HepG2 (cell line): ENCODE measurements around the gene SOCS7. TPM values are rescaled to one million over a fixed set of nuclear protein-coding genes. Genes with fewer than 3 reads are reported as not detected.

Experiments used
- ATAC-seq: fragments of 200-7000 bp; cut with Tn5 transposase; 3 replicates; pipeline ENCODE4 v1.9.1; 2020; ENCODE audit warnings: mild to moderate bottlenecking, moderate library complexity
- BruUV-seq: library from RNA; stranded (reverse); fragments of 400-500 nt; replicated peaks from 2 replicates; lab custom pipeline; 2021; lab: Mats Ljungman, UMichigan
- CTCF ChIA-PET: fragments of 300-600 bp; formaldehyde crosslinking; extraction: SDS; loops from one replicate; lab custom pipeline; 2021; ENCODE audit warnings: low total read pairs, inconsistent platforms, low intra/inter-chr PET ratio; lab: Yijun Ruan, JAX
- POLR2A ChIA-PET: fragments of 350-600 bp; sonication (Branson Sonifier 250); formaldehyde crosslinking; loops from one replicate; lab custom pipeline; 2020; ENCODE audit warnings: antibody characterized with exemption, inconsistent platforms; lab: Yijun Ruan, JAX
- DNase-seq: peaks from one replicate; pipeline ENCODE4 v3.0.0-alpha.2; 2015; ENCODE audit warnings: low spot score
- FAIRE-seq: peaks from 3 replicates; lab custom pipeline; 2011; peaks lifted over from hg19 to GRCh38; lab: Jason Lieb, UNC
- H2AFZ ChIP-seq: one replicate; pipeline ENCODE4 v1.6.1; 2011; ENCODE audit warnings: low read length, inconsistent platforms
- H3K27ac ChIP-seq: fragments of 300-600 bp; 3 replicates; pipeline ENCODE4 v1.8.0; 2011; ENCODE audit warnings: mixed run types, mild to moderate bottlenecking, mixed read lengths, low read length, inconsistent platforms; ENCODE audit not compliant: insufficient read depth; ENCODE audit errors: extremely low read length
- H3K27me3 ChIP-seq, 2 experiments: fragments of 200-600 bp in 1 of 2; 2 replicates in 1 of 2; 3 replicates in 1 of 2; pipeline versions ENCODE4 v1.6.0 to v1.8.0; 2011; ENCODE audit warnings: low read length in 2 of 2, mild to moderate bottlenecking in 2 of 2, moderate library complexity in 2 of 2, inconsistent platforms in 1 of 2; ENCODE audit not compliant: insufficient read depth in 2 of 2, control insufficient read depth in 1 of 2
- H3K36me3 ChIP-seq, 2 experiments: fragments of 200-600 bp in 1 of 2; replicated peaks in 1 of 2; 2 replicates in 1 of 2; 3 replicates in 1 of 2; pipeline versions ENCODE4 v1.5.1 to v1.8.0; 2011; ENCODE audit warnings: low read length in 2 of 2, inconsistent platforms in 1 of 2; ENCODE audit not compliant: insufficient read depth in 2 of 2, control insufficient read depth in 1 of 2
- H3K4me1 ChIP-seq: 2 replicates; pipeline ENCODE4 v1.5.1; 2012; ENCODE audit warnings: low read length, inconsistent platforms; ENCODE audit not compliant: insufficient read depth
- H3K4me2 ChIP-seq: 2 replicates; pipeline ENCODE4 v1.6.0; 2011; ENCODE audit warnings: low read depth, low read length, inconsistent platforms
- H3K4me3 ChIP-seq, 3 experiments: fragments of 200-600 bp in 1 of 3; sonication (generic), shearing (Covaris generic) in 1 of 3; replicated peaks in 1 of 3; 2 replicates each; pipeline ENCODE4 v1.5.1; 2011 to 2016; ENCODE audit warnings: low read length in 3 of 3, inconsistent platforms in 2 of 3, low read depth in 2 of 3, mild to moderate bottlenecking in 2 of 3, control low read depth in 1 of 3, mixed read lengths in 1 of 3; ENCODE audit not compliant: insufficient read depth in 1 of 3
- H3K79me2 ChIP-seq: one replicate; pipeline ENCODE4 v1.6.1; 2011; ENCODE audit warnings: low read length, inconsistent platforms; ENCODE audit not compliant: insufficient read depth
- H3K9ac ChIP-seq: 2 replicates; pipeline ENCODE4 v1.6.0; 2011; ENCODE audit warnings: mild to moderate bottlenecking, low read depth, low read length, inconsistent platforms; ENCODE audit not compliant: insufficient read depth
- H3K9me3 ChIP-seq: 2 replicates; pipeline ENCODE4 v1.5.1; 2012; ENCODE audit warnings: mild to moderate bottlenecking, low read length
- H4K20me1 ChIP-seq: 2 replicates; pipeline ENCODE4 v1.6.0; 2011; ENCODE audit warnings: inconsistent platforms, mild to moderate bottlenecking, low read length, moderate library complexity; ENCODE audit not compliant: insufficient read depth
- ESRRA ChIP-seq: sonication (generic); formaldehyde crosslinking; IDR thresholded peaks from 2 replicates; pipeline ENCODE4 v1.5.1; 2020; ENCODE audit warnings: mild to moderate bottlenecking, low read depth, missing genetic modification reagents
- ISL2 ChIP-seq: sonication (generic); formaldehyde crosslinking; IDR thresholded peaks from 2 replicates; pipeline ENCODE4 v1.5.0; 2020; ENCODE audit warnings: missing genetic modification reagents
- KMT2A ChIP-seq: sonication (generic); formaldehyde crosslinking; IDR thresholded peaks from 2 replicates; pipeline ENCODE4 v1.4.0; 2020; ENCODE audit warnings: missing genetic modification reagents
- NR2F1 ChIP-seq, 2 experiments: fragments of 450-650 bp in 1 of 2; formaldehyde crosslinking in 1 of 2; IDR thresholded peaks; 2 replicates each; pipeline versions ENCODE4 v1.5.0 to v1.6.1; 2016 to 2020; ENCODE audit warnings: mild to moderate bottlenecking in 1 of 2, missing compliant biosample characterization in 1 of 2, missing genetic modification reagents in 1 of 2, moderate library complexity in 1 of 2
- PHF20 ChIP-seq: sonication (generic); formaldehyde crosslinking; IDR thresholded peaks from 2 replicates; pipeline ENCODE4 v1.5.0; 2020; ENCODE audit warnings: mild to moderate bottlenecking, missing genetic modification reagents
- PPARG ChIP-seq: conservative IDR thresholded peaks from 2 replicates; pipeline ENCODE4 v1.6.1; 2016; ENCODE audit warnings: missing biosample characterization, missing genetic modification reagents
- RARA ChIP-seq: IDR thresholded peaks from 2 replicates; pipeline ENCODE4 v1.6.1; 2016; ENCODE audit warnings: missing genetic modification reagents, missing compliant biosample characterization
- SNAI1 ChIP-seq: sonication (generic); formaldehyde crosslinking; IDR thresholded peaks from 2 replicates; pipeline ENCODE4 v1.5.0; 2020; ENCODE audit warnings: mild to moderate bottlenecking, missing genetic modification reagents, borderline replicate concordance
- SSRP1 ChIP-seq: IDR thresholded peaks from 2 replicates; pipeline ENCODE4 v1.6.1; 2016; ENCODE audit warnings: control low read depth
- ZNF136 ChIP-seq: sonication (generic); formaldehyde crosslinking; IDR thresholded peaks from 2 replicates; pipeline ENCODE4 v1.8.1; 2022; ENCODE audit warnings: low read depth, mild to moderate bottlenecking, moderate library complexity, missing genetic modification reagents
- ZNF891 ChIP-seq: sonication (generic); formaldehyde crosslinking; IDR thresholded peaks from 2 replicates; pipeline ENCODE4 v1.5.0; 2020; ENCODE audit warnings: mild to moderate bottlenecking, missing genetic modification reagents
- WGBS: methylation state at CpG from one replicate; pipeline ENCODE4 v1.1.6; 2017; ENCODE audit warnings: low lambda C conversion rate; 5-methylcytosine and 5-hydroxymethylcytosine counted together
- in situ Hi-C: cut with HindIII; loops from 2 replicates; pipeline ENCODE4 v1.10.0; 2017; ENCODE audit warnings: low pct_unique_long_range_greater_than_20kb; ENCODE audit not compliant: extremely low pct_ligation_motif_present
- intact Hi-C: fragments of 100-400 bp; cut with micrococcal nuclease; formaldehyde crosslinking; loops from one replicate; pipeline ENCODE4 v1.10.0; 2022; ENCODE audit not compliant: unreplicated experiment
- polyA plus RNA-seq, 8 experiments: library from polyadenylated mRNA; depleted of rRNA in 3 of 8; stranded (reverse) in 7 of 8; unstranded in 1 of 8; fragments of >200 nt; fragmentation: Illumina TruSeq in 4 of 8; extraction: Trizol in 4 of 8; gene quantifications; 2 replicates each; pipeline versions ENCODE4 v1.2.1 to v1.2.3, GENCODE V29; 2011 to 2016; ENCODE audit warnings: low read depth in 4 of 8, missing spikeins in 1 of 8, mixed read lengths in 1 of 8; ENCODE audit not compliant: insufficient read depth in 1 of 8
- total RNA-seq, 5 experiments: library from RNA; depleted of rRNA; stranded (reverse); fragments of >200 nt; fragmentation: Illumina TruSeq; extraction: Trizol; gene quantifications; 2 replicates each; pipeline ENCODE4 v1.2.3, GENCODE V29; 2016; ENCODE audit warnings: low read depth in 1 of 5
- TF ChIP-seq, protein P1 (sequence below), 2 experiments: sonication (generic) in 1 of 2; formaldehyde crosslinking in 1 of 2; IDR thresholded peaks; 2 replicates each; pipeline versions ENCODE4 v1.5.1 to v1.6.1; 2011 to 2020; ENCODE audit warnings: borderline replicate concordance in 1 of 2, low read depth in 1 of 2, low read length in 1 of 2, mild to moderate bottlenecking in 1 of 2, missing genetic modification reagents in 1 of 2, moderate library complexity in 1 of 2

The SOCS7 gene
- total and polyA plus RNA-seq, 2 of the 13 experiments (the other 11 are each of a cell fraction or from before 2014, with no cell fraction given), result 19.2 to 24.2 TPM

DNA sequence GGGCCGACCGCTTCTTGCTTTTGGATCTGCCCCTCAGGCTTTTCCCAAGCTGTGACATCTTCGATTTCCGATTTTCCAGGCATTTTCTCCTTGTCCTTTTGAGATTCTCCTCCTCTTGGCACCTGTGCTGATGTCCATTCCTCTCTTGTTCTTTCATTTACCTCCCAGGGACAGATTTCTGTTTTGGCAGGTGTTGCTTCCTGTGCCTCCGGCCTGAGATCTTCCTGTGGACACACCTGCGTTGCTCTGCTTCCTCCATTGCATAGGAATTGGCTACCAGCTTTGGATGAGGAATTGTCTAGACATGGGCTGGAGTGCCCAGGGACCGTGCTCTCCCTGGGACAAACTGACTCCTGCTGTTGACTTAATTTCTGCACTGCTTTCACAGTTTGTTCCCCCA is 23.0 kb upstream of the SOCS7 start:
- Histone ChIP-seq H3K36me3 (peaks cover 3 to 4% of the 10 kb centered on the region in 2 experiments; a peak in 3 of 5 replicates), H3K9ac (no peak overlapping the region), H3K27me3 (peaks cover 23 to 52% of the 10 kb centered on the region in 2 experiments), H3K4me2 (no peak overlapping the region), H3K4me3 (no peak overlapping the region), H3K27ac (no peak overlapping the region), H3K9me3 (no peaks in the 10 kb centered on the region), H3K4me1 (peaks cover 15% of the 10 kb centered on the region), H3K79me2 (no peaks in the 10 kb centered on the region), H2AFZ (no peak overlapping the region), H4K20me1 (no peaks in the 10 kb centered on the region)
- no peak for TF ChIP-seq RARA (CRISPR knock-in tag)
- TF ChIP-seq SNAI1 (CRISPR knock-in tag), result no peak
- TF ChIP-seq ISL2 (CRISPR knock-in tag), result no peak
- no peak for TF ChIP-seq KMT2A (CRISPR knock-in tag)
- no peak for TF ChIP-seq SSRP1 (CRISPR knock-in tag)
- no peak for TF ChIP-seq PPARG
- no peak for TF ChIP-seq NR2F1 (CRISPR knock-in tag; IDR thresholded peaks at IDR 0.05)
- no peak for TF ChIP-seq ESRRA (CRISPR knock-in tag)
- TF ChIP-seq, protein P1, sequence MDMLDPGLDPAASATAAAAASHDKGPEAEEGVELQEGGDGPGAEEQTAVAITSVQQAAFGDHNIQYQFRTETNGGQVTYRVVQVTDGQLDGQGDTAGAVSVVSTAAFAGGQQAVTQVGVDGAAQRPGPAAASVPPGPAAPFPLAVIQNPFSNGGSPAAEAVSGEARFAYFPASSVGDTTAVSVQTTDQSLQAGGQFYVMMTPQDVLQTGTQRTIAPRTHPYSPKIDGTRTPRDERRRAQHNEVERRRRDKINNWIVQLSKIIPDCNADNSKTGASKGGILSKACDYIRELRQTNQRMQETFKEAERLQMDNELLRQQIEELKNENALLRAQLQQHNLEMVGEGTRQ (IDR thresholded peaks at IDR 0.05; ENCODE audit: low read depth, low read length), result no peak
- TF ChIP-seq, protein P1 (CRISPR knock-in tag; IDR thresholded peaks at IDR 0.05; ENCODE audit: borderline replicate concordance), result no peak
- no peak for TF ChIP-seq ZNF891 (CRISPR knock-in tag)
- no peak for TF ChIP-seq PHF20 (CRISPR knock-in tag)
- no peak for TF ChIP-seq ZNF136 (CRISPR knock-in tag)
- in situ Hi-C loops (no loop called here), intact Hi-C loops (no loop called here)
- no peak for FAIRE-seq
- WGBS, result 62% methylated on average over 7 of the region's 7 CpGs
- no peak for DNase-seq
- BruUV-seq, result no TSS peak
- ChIA-PET POLR2A (interaction anchor here (1.7 to 2.2 kb wide), 2 partner anchors 11 to 23 kb away, joined by 3 to 4 read pairs; partner anchors contain the start of gene SOCS7), CTCF (no interaction called here)
- no peak for ATAC-seq
